Peyer's patch (tissue), 4 donors: Measurements from ENCODE around the gene PHF5A. TPM values are rescaled to one million over a fixed set of nuclear protein-coding genes. Genes with fewer than 3 reads are reported as not detected.
"Not testable (repeated sequence)": the region's sequence is repeated elsewhere in the genome, so short reads cannot be mapped to it uniquely, and the experiment has no call there.

ENCODE experiments used
- DNase-seq, 3 donors: peaks; one replicate each; pipeline ENCODE4 v3.0.0-alpha.2; 2017 to 2019
- H3K27ac ChIP-seq, 4 donors: fragments of 200-600 bp; sonication (generic); one replicate each; pipeline ENCODE4 v1.5.1; 2016 to 2019
- H3K27me3 ChIP-seq, 2 donors: fragments of 200-600 bp; sonication (generic); one replicate each; pipeline ENCODE4 v1.5.1; 2019
- H3K36me3 ChIP-seq, 3 donors: fragments of 200-600 bp; sonication (generic); one replicate each; pipeline ENCODE4 v1.5.1; 2016 to 2019
- H3K4me1 ChIP-seq, 4 donors: fragments of 200-600 bp; sonication (generic); one replicate each; pipeline ENCODE4 v1.5.1; 2016 to 2019
- H3K4me3 ChIP-seq, 4 donors: fragments of 200-600 bp; sonication (generic); 1 replicate in 3 of 4; 2 replicates in 1 of 4; pipeline ENCODE4 v1.5.1; 2016 to 2019; ENCODE audit warnings: mild to moderate bottlenecking in 1 of 4
- H3K9me3 ChIP-seq, 4 donors: fragments of 200-600 bp; sonication (generic); one replicate each; pipeline ENCODE4 v1.5.1; 2016 to 2019; ENCODE audit warnings: mild to moderate bottlenecking in 1 of 4
- CTCF ChIP-seq, 6 experiments: fragments of 450-650 bp in 4 of 6; fragments of 200-600 bp in 2 of 6; sonication (generic) in 1 of 6; IDR thresholded peaks; one replicate each; pipeline ENCODE4 v1.5.1; 2017 to 2019; ENCODE audit warnings: antibody characterized with exemption in 6 of 6, mild to moderate bottlenecking in 3 of 6, moderate library complexity in 1 of 6
- POLR2A ChIP-seq, 2 donors: fragments of 450-650 bp; IDR thresholded peaks; one replicate each; pipeline ENCODE4 v1.5.1; 2017; ENCODE audit warnings: antibody characterized with exemption in 2 of 2, mild to moderate bottlenecking in 2 of 2, moderate library complexity in 2 of 2
- total RNA-seq, 4 donors: library from RNA; depleted of rRNA; stranded (reverse); fragments of >200 nt; gene quantifications; one replicate each; pipeline ENCODE4 v1.1.0, GENCODE V29; 2016

PHF5A gene
- total RNA-seq, 4 donors from 2014 or later, result 20.6 to 31.3 (median 23.0) TPM

GRCh38 chr22:41445129-41446056, 23.1 kb downstream of the PHF5A start:
- Histone ChIP-seq H3K27me3 (no peaks in the 10 kb centered on the region), H3K36me3 (peaks cover 0 to 20% (median 0%) of the 10 kb centered on the region in 3 donors), H3K9me3 (no peaks in the 10 kb centered on the region), H3K4me1 (peaks cover 0 to 23% (median 4%) of the 10 kb centered on the region in 4 donors), H3K4me3 (peak overlapping the region; percentile 75 to 89 (median 84)), H3K27ac (peak overlapping the region; percentile 98 to 100 (median 99))
- TF ChIP-seq CTCF (IDR thresholded peaks at IDR 0.05) (no peak), POLR2A (IDR thresholded peaks at IDR 0.05) (no peak)
- DNase-seq, result peak; percentile 36 to 59 (median 57)

GRCh38 chr22:41444360-41445128, 23.9 kb downstream of the PHF5A start:
- H3K36me3 ChIP-seq, result peaks cover 0 to 23% (median 0%) of the 10 kb centered on the region in 3 donors
- peak overlapping the region; percentile 98 to 100 (median 99) for H3K27ac ChIP-seq
- DNase-seq, result peak; percentile 56 to 96 (median 88)
- H3K27me3 ChIP-seq, result no peaks in the 10 kb centered on the region
- H3K4me1 ChIP-seq, result peaks cover 0 to 26% (median 4%) of the 10 kb centered on the region in 4 donors
- H3K4me3 ChIP-seq, result peak overlapping the region; percentile 75 to 89 (median 84)
- H3K9me3 ChIP-seq, result no peaks in the 10 kb centered on the region
- TF ChIP-seq POLR2A (IDR thresholded peaks at IDR 0.05) (peak; percentile 44 to 63), CTCF (IDR thresholded peaks at IDR 0.05) (no peak)

GRCh38 chr22:41442240-41442792, 26.2 kb downstream of the PHF5A start:
- TF ChIP-seq CTCF (IDR thresholded peaks at IDR 0.05) (no peak), POLR2A (IDR thresholded peaks at IDR 0.05) (no peak)
- DNase-seq, result no peak

GRCh38 chr22:41440511-41440910, 28.0 kb downstream of the PHF5A start:
- Histone ChIP-seq H3K4me1 (peaks cover 0 to 29% (median 0%) of the 10 kb centered on the region in 4 donors), H3K36me3 (peaks cover 0 to 53% (median 0%) of the 10 kb centered on the region in 3 donors)

More at GRCh38 chr22:41442240-41442792, 26.2 kb downstream of the PHF5A start:
- Histone ChIP-seq H3K36me3 (peaks cover 0 to 35% (median 0%) of the 10 kb centered on the region in 3 donors), H3K27me3 (no peaks in the 10 kb centered on the region), H3K4me1 (peaks cover 0 to 26% (median 0%) of the 10 kb centered on the region in 4 donors), H3K9me3 (no peaks in the 10 kb centered on the region), H3K4me3 (no peak overlapping the region), H3K27ac (no peak overlapping the region)

GRCh38 chr22:41437198-41437597, 31.3 kb downstream of the PHF5A start:
- Histone ChIP-seq H3K36me3 (peaks cover 0 to 68% (median 0%) of the 10 kb centered on the region in 3 donors), H3K4me3 (no peak overlapping the region), H3K9me3 (no peaks in the 10 kb centered on the region), H3K27ac (no peak overlapping the region), H3K4me1 (peaks cover 0 to 25% (median 0%) of the 10 kb centered on the region in 4 donors), H3K27me3 (no peaks in the 10 kb centered on the region)
- no peak for DNase-seq
- TF ChIP-seq POLR2A (IDR thresholded peaks at IDR 0.05), result no peak
- no peak for TF ChIP-seq CTCF (IDR thresholded peaks at IDR 0.05)

More at GRCh38 chr22:41440511-41440910, 28.0 kb downstream of the PHF5A start:
- not testable (repeated sequence) for H3K9me3 ChIP-seq, H3K27ac ChIP-seq, H3K4me3 ChIP-seq, H3K27me3 ChIP-seq, DNase-seq
